Sigmoid colon (tissue), 4 donors: ENCODE data around the gene FIBCD1.

Experiments
- CTCF ChIP-seq, 4 experiments: fragments of 450-650 bp in 3 of 4; fragments of 200-600 bp in 1 of 4; IDR thresholded peaks; one replicate each; pipeline ENCODE4 v1.5.1; 2016 to 2019; ENCODE audit warnings: antibody characterized with exemption in 4 of 4, mild to moderate bottlenecking in 3 of 4, moderate library complexity in 2 of 4
- EP300 ChIP-seq, 4 donors: sonication (generic); formaldehyde crosslinking; IDR thresholded peaks; one replicate each; pipeline ENCODE4 v1.6.1; 2017; ENCODE audit warnings: antibody characterized with exemption in 4 of 4
- POLR2A ChIP-seq, 2 donors: fragments of 450-650 bp; IDR thresholded peaks; one replicate each; pipeline ENCODE4 v1.6.1; 2016; ENCODE audit warnings: antibody characterized with exemption in 2 of 2, mild to moderate bottlenecking in 2 of 2, moderate library complexity in 2 of 2
- POLR2AphosphoS5 ChIP-seq, 4 donors: sonication (generic); formaldehyde crosslinking; IDR thresholded peaks; one replicate each; pipeline ENCODE4 v1.6.1; 2017; ENCODE audit warnings: antibody characterized with exemption in 4 of 4

DNA sequence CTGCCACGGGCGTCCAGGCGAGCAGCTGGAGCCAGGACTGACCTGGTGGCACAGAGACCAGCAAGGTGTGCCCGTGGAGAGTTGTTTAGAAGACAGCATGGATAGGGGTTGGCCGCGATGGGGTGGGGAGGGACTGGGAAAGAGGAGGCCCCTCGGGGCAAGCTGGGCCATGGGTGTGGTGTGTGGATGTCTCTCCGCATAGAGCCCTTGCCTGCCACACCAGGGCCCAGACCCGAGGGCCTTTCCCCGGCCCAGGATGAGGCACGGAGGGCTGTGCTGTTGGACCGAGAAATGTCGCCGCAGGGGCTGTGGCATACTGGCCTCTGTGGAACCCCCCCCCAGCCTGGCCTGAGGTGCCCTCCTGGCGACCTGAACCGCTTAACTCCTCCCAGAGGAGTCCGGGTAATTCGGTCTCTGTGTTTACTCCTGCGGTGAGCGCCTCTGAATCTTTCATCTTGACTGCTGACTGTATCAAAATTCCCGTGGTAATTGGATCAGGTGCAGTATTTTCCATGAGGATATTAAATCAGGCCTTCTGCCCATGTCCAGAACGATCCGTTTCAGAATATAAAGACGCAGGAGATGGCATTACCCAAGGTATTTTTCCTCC lies 47.4 kb upstream of the FIBCD1 start:
- TF ChIP-seq CTCF (IDR thresholded peaks at IDR 0.05) = no peak
- TF ChIP-seq EP300 (IDR thresholded peaks at IDR 0.05) = no peak
- no peak for TF ChIP-seq POLR2A (IDR thresholded peaks at IDR 0.05)
- no peak for TF ChIP-seq POLR2AphosphoS5 (IDR thresholded peaks at IDR 0.05)
